ENCODE data around the gene GAPDHS.

GRCh38 chr19:35555301-35556005 lies 22.2 kb downstream of the GAPDHS start:
- TF ChIP-seq CTCF (IDR thresholded peaks at IDR 0.05) (peak in 4 of 6 experiments; percentile 12 to 18 (median 12)), POLR2A (IDR thresholded peaks at IDR 0.05) (no peak)
